ENCODE results near the gene PARK7.

PARK7 gene

DNA sequence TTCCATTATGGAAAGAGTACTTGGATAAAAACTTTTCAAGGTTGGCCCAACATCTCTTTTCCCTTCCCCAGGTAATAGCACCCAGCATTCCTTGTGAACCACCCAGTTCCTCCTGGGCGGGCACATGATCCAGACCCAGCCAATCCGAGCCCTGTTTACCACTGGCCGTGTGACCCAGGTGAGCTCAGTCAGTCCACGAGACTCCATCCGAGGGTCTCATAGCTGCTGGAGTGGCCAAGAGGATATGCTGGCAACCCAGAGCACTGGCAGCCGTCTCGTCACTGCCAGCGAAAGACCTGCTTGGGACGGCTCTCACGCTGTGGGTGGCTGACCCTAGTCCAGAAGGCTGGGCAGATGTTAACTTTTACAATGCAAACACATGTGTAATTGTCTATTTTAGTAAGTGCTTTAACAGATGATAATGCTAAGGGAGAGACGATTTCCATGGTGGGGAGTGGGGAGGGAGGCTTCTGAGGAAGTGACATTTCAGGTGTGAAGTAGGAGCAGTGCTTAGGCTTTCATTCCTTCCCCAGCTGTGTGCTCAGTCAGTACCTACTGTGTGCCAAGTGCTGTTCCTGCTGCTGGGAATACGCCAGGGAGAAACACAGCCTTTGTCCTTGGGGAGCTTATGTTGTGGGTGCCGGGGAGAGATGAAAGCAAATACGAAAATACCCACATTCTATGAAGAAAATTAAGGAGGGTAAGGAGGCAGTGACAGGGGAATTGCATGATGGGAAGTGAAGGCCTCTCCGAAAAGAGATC, 24.5 kb downstream of the PARK7 start:
- DNase-seq, result no peak

DNA sequence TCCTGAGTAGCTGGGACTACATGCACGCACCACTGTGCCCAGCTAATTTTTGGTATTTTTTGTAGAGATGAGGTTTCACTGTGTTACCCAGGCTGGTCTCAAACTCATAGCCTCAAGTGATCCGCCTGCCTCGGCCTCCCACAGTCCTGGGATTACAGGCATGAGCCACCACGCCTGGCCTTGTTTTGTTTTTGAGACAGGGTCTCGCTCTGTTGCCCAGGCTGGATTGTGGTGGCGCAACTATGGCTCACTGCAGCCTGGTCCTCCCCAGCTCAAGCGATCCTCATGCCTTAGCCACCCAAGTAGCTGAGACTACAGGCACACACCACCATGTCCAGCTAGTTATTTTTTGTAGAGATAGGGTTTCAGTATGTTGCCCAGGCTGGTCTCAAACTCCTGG, 26.0 kb downstream of the PARK7 start:
- DNase-seq, result no peak

GRCh38 chr1:7988576-7988975, 27.1 kb downstream of the PARK7 start:
- no peak for DNase-seq

DNA sequence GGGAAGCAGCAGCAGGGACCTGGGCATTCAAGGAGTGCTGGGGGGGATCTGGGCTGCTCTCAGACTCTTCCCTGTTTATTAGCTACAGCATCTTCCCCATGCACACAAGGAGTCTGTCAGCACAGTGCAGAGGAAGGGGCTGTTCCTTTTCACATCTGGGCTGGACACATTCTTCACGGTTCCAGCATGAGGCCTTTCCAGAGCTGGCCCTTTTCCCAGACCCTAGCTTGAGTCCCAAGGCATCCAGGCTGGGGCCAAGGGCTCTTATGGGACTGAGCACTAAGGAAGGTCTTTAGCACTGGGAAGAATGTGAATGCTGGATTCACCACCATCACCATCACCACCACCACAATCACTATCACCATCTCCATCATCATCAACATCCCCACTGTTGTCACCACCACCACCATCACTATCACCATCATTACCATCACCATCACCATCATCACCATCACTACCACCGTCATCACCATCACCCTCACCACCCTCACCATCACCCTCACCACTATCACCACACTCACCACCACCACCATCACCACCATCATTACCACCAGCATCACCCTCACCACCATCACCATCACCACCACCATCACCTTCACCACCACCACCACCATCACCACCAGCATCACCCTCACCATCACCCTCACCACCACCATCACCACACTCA, 28.4 kb downstream of the PARK7 start:
- DNase-seq, result no peak

DNA sequence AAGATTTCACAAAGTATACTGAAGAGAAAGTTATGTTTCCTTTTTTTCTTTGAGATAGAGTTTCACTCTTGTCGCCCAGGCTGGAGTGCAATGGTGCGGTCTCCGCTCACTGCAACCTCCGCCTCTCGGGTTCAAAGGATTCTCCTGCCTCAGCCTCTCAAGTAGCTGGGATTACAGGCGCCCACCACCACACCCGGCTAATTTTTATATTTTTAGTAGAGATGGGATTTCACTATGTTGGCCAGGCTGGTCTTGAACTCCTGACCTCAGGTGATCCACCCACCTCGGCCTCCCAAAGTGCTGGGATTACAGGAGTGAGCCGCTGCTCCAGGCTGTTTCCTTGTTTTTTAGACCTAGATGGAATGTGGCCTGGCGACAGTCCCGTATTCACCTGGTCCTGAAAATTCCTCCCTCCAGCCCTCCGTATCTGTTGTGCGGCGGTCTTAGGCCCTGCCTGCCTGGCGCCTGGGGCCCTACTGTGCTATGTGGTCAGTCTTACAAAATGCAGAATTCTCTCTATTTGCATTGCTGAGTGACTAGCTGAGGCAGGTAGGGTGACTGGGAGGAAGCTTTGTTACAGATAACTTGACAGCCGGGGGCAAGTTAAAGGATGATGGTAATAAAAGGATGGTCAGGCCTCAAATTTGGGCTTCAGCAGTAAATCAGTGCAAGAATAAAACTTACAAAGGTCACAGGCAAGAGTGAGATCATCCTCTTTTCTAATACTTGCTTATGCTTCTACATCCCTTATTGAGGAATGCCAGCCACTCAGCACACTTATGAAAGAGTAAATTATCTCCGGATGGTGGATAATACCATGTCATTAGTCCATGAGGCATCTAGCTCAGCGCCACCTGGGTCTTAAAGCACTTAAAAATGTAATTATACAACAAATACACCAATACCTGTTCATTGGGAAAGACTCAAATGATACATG, 30.3 kb downstream of the PARK7 start:
- DNase-seq, result no peak

DNA sequence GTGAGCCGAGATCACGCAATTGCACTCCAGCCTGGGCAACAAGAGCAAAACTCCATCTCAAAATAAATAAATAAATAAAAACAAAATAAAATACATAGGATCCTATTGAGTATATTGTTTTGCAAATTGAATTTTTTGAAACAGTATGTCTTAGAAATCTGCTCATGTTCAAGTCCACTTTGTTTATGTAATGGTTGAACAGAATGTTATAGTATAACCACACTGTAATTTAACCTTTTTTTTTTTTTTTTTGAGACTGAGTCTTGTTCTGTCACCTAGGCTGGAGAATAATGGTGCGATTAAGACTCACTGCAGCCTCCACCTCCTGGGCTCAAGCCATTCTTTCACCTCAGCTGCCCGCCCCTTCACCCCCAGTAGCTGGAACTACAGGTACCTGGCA, 31.4 kb downstream of the PARK7 start:
- no peak for DNase-seq

GRCh38 chr1:7993593-7994479, 32.3 kb downstream of the PARK7 start:
- no peak for DNase-seq

GRCh38 chr1:7994827-7995226, 33.3 kb downstream of the PARK7 start:
- DNase-seq, result no peak

DNA sequence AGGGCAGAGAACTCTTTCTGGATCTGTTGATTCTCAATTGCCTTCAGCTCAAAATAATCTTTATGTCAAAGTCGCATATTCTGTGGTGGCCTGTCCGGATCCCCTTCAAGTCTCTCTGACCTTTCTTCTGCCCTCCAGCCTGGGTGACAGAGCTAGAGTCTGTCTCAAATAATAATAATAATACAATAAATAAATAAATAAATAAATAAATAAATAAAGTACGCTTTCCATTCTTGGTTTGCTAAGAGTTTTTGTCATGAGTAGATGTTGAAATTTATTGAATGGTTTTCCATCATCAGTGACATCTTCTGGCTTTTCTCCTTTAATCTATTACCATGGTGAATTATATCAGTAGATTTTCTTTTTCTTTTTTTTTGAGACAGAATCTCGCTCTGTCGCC, 33.9 kb downstream of the PARK7 start:
- DNase-seq, result no peak

DNA sequence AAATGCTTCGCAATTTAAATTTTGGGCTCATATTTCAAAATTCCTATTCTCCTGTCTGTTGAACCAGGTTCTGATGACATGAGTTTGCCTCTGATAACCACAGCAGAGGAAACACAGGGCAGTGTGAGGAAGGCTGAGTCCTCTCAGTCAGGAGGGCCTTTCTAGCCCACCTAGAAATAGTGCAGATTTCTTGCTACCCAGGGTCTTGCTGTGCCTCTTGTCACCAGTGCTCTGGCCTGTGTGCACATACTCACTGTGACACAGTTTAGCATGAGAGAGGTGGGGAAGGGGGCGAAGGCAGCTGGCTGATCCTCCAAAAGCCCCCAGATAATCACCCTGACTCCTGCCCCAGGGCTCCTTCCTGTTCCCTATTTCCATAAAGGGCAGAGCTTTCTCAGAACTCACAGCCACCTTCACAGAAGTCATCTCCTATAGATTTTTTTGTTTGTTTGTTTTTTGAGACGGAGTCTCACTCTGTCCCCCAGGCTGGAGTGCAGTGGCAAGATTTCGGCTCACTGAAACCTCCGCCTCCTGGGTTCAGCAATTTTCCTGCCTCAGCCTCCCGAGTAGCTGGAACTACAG, 40.9 kb downstream of the PARK7 start:
- DNase-seq, result no peak

DNA sequence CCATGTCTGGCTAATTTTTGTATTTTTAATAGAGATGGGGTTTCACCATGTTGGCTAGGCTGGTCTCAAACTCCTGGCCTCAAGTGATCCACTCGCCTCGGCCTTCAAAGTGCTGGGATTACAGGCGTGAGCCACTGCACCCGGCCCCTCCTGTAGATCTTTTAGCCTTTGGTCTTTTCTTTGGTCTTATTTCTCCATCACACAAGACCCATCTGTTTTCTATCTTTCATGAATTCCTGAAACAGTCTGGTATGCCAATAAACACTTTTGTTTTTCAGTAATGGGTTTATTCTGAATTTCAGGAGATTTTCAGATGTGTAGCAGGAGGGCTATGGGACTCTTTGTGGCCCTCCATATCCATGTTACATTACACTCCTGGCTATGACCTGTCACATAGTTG, 41.4 kb downstream of the PARK7 start:
- no peak for DNase-seq

GRCh38 chr1:8003438-8004112, 42.1 kb downstream of the PARK7 start:
- DNase-seq, result no peak

GRCh38 chr1:8004113-8004802, 42.7 kb downstream of the PARK7 start:
- no peak for DNase-seq

GRCh38 chr1:8004803-8005573, 43.5 kb downstream of the PARK7 start:
- no peak for DNase-seq

GRCh38 chr1:8006037-8006963, 44.8 kb downstream of the PARK7 start:
- DNase-seq, result no peak

GRCh38 chr1:8009043-8010002, 47.8 kb downstream of the PARK7 start:
- no peak for DNase-seq

GRCh38 chr1:8010080-8010664, 48.7 kb downstream of the PARK7 start:
- DNase-seq, result no peak

Data from activated CD4-positive, CD25-positive, alpha-beta regulatory T cell treated with anti-CD3 and anti-CD28 coated beads, Interleukin-2, amount 50 U/mL, for 72 hours (primary cell).